GM18511 (cell line): ENCODE measurements around the gene OLA1.
"Not testable (repeated sequence)": the region's sequence is repeated elsewhere in the genome, so short reads cannot be mapped to it uniquely, and the experiment has no call there.

Experiments used
- ATAC-seq: cut with Tn5 transposase; IDR thresholded peaks from one replicate; pipeline ENCODE4 v1.9.1; 2021; ENCODE audit warnings: mild to moderate bottlenecking, moderate library complexity; ENCODE audit not compliant: unreplicated experiment

Gene OLA1

GRCh38 chr2:174248187-174248997 is at the start of gene OLA1:
TSS of gene OLA1 (minus strand) at chr2:174248532. CDS start at chr2:174246815, 1,717 bp downstream.
- ATAC-seq: peak; percentile 95

GRCh38 chr2:174292908-174293307 is 44.6 kb upstream of the OLA1 start:
- ATAC-seq: no peak

GRCh38 chr2:174286172-174286571 is 37.8 kb upstream of the OLA1 start:
- ATAC-seq: no peak

GRCh38 chr2:174282441-174282840 is 34.1 kb upstream of the OLA1 start:
- ATAC-seq: no peak

GRCh38 chr2:174281736-174282135 is 33.4 kb upstream of the OLA1 start:
- ATAC-seq: no peak

GRCh38 chr2:174280596-174280995 is 32.3 kb upstream of the OLA1 start:
- ATAC-seq: no peak

GRCh38 chr2:174270263-174270662 is 21.9 kb upstream of the OLA1 start:
- ATAC-seq: not testable (repeated sequence)

- ATAC-seq: no peak
Observed at GRCh38 chr2:174266288-174266687, 18.0 kb upstream of the OLA1 start.

GRCh38 chr2:174263997-174264396 is 15.7 kb upstream of the OLA1 start:
- ATAC-seq: no peak

- ATAC-seq: no peak
Observed at GRCh38 chr2:174259981-174260380, 11.6 kb upstream of the OLA1 start.

GRCh38 chr2:174254267-174254666 is 5.9 kb upstream of the OLA1 start:
- no peak for ATAC-seq

- no peak for ATAC-seq
Observed at GRCh38 chr2:174248998-174249592, 763 bp upstream of the OLA1 start.

- ATAC-seq: peak; percentile 23
Observed at GRCh38 chr2:174247474-174248186, 702 bp downstream of the OLA1 start.

GRCh38 chr2:174246944-174247381 is 1.4 kb downstream of the OLA1 start:
- no peak for ATAC-seq

- not testable (repeated sequence) for ATAC-seq
Observed at GRCh38 chr2:174245628-174246027, 2.7 kb downstream of the OLA1 start.

GRCh38 chr2:174245065-174245464 is 3.3 kb downstream of the OLA1 start:
- no peak for ATAC-seq

- no peak for ATAC-seq
Observed at GRCh38 chr2:174243812-174244211, 4.5 kb downstream of the OLA1 start.

GRCh38 chr2:174240097-174240496 is 8.2 kb downstream of the OLA1 start:
- no peak for ATAC-seq

- ATAC-seq: no peak
Observed at GRCh38 chr2:174236429-174236828, 11.9 kb downstream of the OLA1 start.

GRCh38 chr2:174235680-174236079 is 12.7 kb downstream of the OLA1 start:
- ATAC-seq: no peak

- ATAC-seq: no peak
Observed at GRCh38 chr2:174233771-174234275, 14.5 kb downstream of the OLA1 start.
